Lower lobe of right lung (tissue), 2 donors: Measurements from ENCODE around the gene RALGPS2. TPM values are rescaled to one million over a fixed set of nuclear protein-coding genes. Genes with fewer than 3 reads are reported as not detected.

Experiments used
- ATAC-seq, 2 donors: fragments of 200-7000 bp; cut with Tn5 transposase; one replicate each; pipeline ENCODE4 v1.9.1; 2020 to 2022; ENCODE audit warnings: mild to moderate bottlenecking in 2 of 2, moderate library complexity in 2 of 2
- DNase-seq: peaks from one replicate; pipeline ENCODE4 v3.0.0-alpha.2; 2020
- H3K27ac ChIP-seq: fragments of 200-600 bp; one replicate; pipeline ENCODE4 v1.8.0; 2022
- H3K27me3 ChIP-seq: fragments of 200-600 bp; one replicate; pipeline ENCODE4 v1.8.0; 2022; ENCODE audit warnings: low read depth
- H3K36me3 ChIP-seq: fragments of 200-600 bp; one replicate; pipeline ENCODE4 v1.8.0; 2022; ENCODE audit warnings: mild to moderate bottlenecking
- H3K4me1 ChIP-seq: fragments of 200-600 bp; one replicate; pipeline ENCODE4 v1.8.0; 2022
- H3K4me3 ChIP-seq: fragments of 200-600 bp; one replicate; pipeline ENCODE4 v1.8.0; 2022; ENCODE audit warnings: mild to moderate bottlenecking
- H3K9me3 ChIP-seq: fragments of 200-600 bp; one replicate; pipeline ENCODE4 v1.8.0; 2022
- CTCF ChIP-seq: fragments of 200-600 bp; IDR thresholded peaks from one replicate; pipeline ENCODE4 v1.8.0; 2022; ENCODE audit warnings: antibody characterized with exemption, mild to moderate bottlenecking
- intact Hi-C: fragments of 100-400 bp; cut with DNase I; formaldehyde crosslinking; loops from one replicate; pipeline ENCODE4 v1.11.0; 2022
- total RNA-seq: library from RNA; stranded (reverse); fragmentation: NEBNext Ultra II Directional; extraction: Animal tissue kit (Norgen Biotek cat#: 25700); gene quantifications from one replicate; pipeline ENCODE4 v1.2.1, GENCODE V29; 2021
- donor health status: DM: no; HTN: yes; CAD: no; lungs with severe emphysema.

The RALGPS2 gene
- total RNA-seq, 1 donor from 2014 or later = 7.5 TPM

GRCh38 chr1:178781533-178782330 is 56.7 kb downstream of the RALGPS2 start:
- Histone ChIP-seq H3K27me3 (no peaks in the 10 kb centered on the region), H3K4me1 (no peaks in the 10 kb centered on the region), H3K4me3 (no peak overlapping the region), H3K27ac (no peak overlapping the region), H3K36me3 (no peaks in the 10 kb centered on the region), H3K9me3 (no peaks in the 10 kb centered on the region)
- ATAC-seq (no peak), DNase-seq (no peak)
- intact Hi-C loops = no loop called here
- TF ChIP-seq CTCF = no peak

- Histone ChIP-seq H3K36me3 (no peaks in the 10 kb centered on the region), H3K27ac (no peak overlapping the region), H3K27me3 (no peaks in the 10 kb centered on the region), H3K4me3 (no peak overlapping the region), H3K9me3 (no peaks in the 10 kb centered on the region), H3K4me1 (no peaks in the 10 kb centered on the region)
- intact Hi-C loops = no loop called here
- ATAC-seq = no peak
- TF ChIP-seq CTCF = no peak
- DNase-seq = no peak
These were observed 59.1 kb downstream of the RALGPS2 start for GRCh38 chr1:178784131-178784536.

DNA sequence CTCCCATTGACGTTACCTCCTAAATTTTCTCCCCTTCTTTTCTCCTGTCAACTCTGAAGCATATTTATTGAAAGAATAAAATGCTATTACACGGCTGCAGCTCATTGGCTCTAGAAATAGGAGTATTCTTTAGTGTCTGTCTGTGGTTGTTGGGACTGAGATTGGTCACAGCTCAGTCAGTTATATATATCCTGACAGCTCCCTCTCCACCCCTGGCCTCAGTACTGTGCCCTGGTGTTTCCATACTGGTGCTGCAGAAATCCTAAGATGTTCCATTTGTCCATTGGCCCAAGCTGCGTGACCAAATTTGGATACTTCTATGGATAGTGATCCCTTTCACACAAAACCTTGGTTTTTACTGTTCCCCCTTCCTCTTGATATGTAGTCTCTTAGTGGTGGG is 67.3 kb downstream of the RALGPS2 start:
- intact Hi-C loops = no loop called here
- ATAC-seq = no peak
- no peak for DNase-seq
- H3K4me3 ChIP-seq = no peak overlapping the region
- TF ChIP-seq CTCF = no peak
- no peaks in the 10 kb centered on the region for H3K36me3 ChIP-seq
- no peak overlapping the region for H3K27ac ChIP-seq
- H3K4me1 ChIP-seq = no peaks in the 10 kb centered on the region
- H3K27me3 ChIP-seq = no peaks in the 10 kb centered on the region
- H3K9me3 ChIP-seq = no peaks in the 10 kb centered on the region

DNA sequence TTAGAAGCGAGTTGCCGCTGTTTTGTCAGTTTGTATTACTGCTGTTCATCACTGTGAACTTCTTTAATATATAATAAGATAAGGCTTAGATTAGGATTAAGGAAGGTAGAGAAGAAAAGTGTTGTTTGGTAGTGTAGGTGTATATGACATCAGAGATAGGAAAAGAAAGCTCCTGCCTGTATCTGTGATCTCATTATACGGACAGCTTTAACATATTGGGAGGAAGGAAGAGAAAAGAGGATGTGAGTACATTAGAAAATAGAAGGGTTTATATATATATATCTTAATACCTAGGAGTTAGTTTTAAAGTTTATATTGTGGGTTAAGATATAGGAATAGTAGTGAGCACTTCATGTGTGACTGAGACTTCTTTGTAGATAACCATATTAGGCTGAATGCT is 71.0 kb downstream of the RALGPS2 start:
- intact Hi-C loops = no loop called here
- TF ChIP-seq CTCF = no peak
- no peak for DNase-seq
- no peak overlapping the region for H3K27ac ChIP-seq
- H3K9me3 ChIP-seq = no peaks in the 10 kb centered on the region
- no peaks in the 10 kb centered on the region for H3K27me3 ChIP-seq
- H3K4me3 ChIP-seq = no peak overlapping the region
- H3K36me3 ChIP-seq = no peaks in the 10 kb centered on the region
- no peaks in the 10 kb centered on the region for H3K4me1 ChIP-seq
- no peak for ATAC-seq

- Histone ChIP-seq H3K4me3 (no peak overlapping the region), H3K27ac (no peak overlapping the region), H3K36me3 (no peaks in the 10 kb centered on the region), H3K27me3 (no peaks in the 10 kb centered on the region), H3K4me1 (no peaks in the 10 kb centered on the region), H3K9me3 (no peaks in the 10 kb centered on the region)
- DNase-seq (no peak), ATAC-seq (no peak)
- no peak for TF ChIP-seq CTCF
- intact Hi-C loops = no loop called here
These were observed 72.5 kb downstream of the RALGPS2 start for GRCh38 chr1:178797590-178797989.
